NCI-H1694 treated with DMSO at 0.1 percent for 48 hours (cell line): Measurements from ENCODE around the gene PLD4.
"Not testable (repeated sequence)": the region's sequence is repeated elsewhere in the genome, so short reads cannot be mapped to it uniquely, and the experiment has no call there.

Experiments
- DNase-seq: peaks from one replicate; lab custom pipeline; 2025; lab: John Stamatoyannopoulos, UW

Gene PLD4

DNA sequence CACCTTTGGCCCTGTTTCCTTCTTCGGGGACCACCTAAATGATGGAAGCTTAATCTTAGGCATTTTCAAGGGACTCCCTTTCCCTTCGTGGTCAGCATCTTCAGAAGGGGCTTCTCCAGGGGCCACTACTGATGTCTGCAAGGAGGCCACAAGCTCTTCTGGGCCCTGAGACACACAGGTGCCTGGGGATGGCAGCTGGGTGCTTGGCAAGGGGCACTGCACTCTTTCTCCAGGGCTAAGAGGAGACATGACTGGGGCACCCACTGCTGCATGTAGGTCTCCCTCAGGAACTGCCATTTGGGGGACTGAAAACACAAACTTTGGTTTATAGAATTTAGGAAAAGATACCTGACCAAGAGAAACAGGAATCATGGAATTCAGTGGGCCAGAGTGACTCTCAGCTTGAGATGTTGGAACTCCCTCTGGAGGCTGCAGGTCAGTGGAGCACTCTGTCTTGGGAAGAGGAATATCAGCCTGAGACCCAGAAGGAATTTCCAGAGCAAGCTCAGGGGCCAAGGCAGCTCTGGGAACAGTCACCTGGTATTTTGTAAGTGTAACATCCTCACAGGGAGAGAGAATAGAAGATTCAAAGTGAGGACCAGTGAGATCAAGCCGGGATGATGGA, 16.0 kb downstream of the PLD4 start:
- no peak for DNase-seq

DNA sequence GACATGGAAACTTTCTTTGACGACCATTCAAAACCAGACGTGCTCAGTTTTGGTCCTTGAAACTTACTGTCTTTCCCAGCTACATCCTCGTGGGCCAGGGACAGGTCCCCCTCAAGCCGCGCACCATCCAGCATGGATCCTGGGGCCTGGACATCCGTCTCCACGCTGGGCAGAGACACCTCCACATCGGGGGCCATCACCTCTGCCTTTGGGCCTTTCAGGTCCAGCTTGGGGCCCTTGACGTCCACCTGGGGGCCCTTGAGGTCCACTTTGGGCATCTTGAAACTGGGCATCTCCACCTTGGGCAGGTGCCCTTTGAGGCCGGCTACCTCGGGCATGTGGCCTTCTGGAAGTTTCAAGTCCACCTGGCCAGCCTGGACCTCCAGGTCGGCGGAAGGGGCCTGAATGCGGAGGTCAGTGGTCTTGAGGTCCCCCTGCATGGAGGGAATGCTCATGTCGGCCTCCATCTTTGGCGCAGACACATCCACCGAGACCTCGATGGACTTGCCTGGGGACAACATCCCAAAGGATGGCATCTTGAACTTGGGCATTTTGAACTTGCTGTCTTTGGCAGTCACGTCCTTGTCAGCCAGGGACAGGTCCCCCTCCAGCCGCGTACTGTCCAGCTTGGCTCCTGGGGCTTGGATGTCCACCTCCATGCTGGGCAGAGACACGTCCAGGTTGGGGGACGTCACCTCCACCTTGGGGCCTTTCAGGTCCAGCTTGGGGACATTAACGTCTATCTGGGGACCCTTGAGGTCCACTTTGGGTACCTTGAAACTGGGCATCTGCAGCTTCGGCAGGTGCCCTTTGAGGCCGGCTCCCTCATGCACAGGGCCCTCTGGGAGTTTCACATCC, 17.1 kb downstream of the PLD4 start:
- DNase-seq: no peak

DNA sequence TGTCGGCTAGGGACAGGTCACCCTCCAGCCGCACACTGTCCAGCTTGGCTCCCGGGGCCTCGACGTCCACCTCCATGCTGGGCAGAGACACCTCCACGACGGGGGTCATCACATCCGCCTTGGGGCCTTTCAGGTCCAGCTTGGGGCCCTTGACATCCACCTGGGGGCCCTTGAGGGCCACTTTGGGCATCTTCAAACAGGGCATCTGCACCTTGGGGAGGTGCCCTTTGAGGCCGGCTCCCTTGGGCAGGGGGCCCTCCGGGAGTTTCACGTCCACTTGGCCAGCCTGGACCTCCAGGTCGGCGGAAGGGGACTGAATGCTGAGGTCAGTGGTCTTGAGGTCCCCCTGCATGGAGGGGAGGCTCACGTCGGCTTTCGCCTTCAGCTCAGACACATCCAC, 17.9 kb downstream of the PLD4 start:
- DNase-seq: no peak

- not testable (repeated sequence) for DNase-seq
Observed at GRCh38 chr14:104943216-104944015, 18.7 kb downstream of the PLD4 start.

GRCh38 chr14:104944016-104944308, 19.3 kb downstream of the PLD4 start:
- DNase-seq: not testable (repeated sequence)

DNA sequence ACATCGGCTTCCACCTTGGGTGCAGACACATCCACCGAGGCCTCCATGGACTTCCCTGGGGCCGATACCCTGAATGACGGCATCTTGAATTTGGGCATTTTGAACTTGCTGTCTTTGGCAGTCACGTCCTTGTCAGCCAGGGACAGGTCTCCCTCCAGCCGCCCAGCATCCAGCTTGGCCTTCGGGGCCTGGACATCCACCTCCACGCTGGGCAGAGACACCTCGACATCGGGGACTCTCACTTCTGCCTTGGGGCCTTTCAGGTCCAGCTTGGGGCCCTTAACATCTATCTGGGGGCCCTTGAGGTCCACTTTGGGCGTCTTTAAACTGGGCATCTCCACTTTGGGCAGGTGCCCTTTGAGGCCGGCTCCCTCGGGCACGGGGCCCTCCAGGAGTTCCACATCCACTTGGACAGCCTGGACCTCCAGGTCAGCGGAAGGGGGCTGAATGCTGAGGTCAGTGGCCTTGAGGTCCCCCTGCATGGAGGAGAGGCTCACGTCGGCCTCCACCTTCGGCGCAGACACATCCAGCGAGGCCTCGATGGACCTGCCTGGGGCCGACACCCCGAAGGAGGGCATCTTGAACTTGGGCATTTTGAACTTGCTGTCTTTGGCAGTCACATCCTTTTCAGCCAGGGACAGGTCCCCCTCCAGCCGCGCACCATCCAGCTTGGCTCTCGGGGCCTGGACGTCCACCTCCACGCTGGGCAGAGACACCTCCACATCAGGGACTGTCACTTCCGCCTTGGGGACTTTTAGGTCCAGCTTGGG, 19.9 kb downstream of the PLD4 start:
- not testable (repeated sequence) for DNase-seq

DNA sequence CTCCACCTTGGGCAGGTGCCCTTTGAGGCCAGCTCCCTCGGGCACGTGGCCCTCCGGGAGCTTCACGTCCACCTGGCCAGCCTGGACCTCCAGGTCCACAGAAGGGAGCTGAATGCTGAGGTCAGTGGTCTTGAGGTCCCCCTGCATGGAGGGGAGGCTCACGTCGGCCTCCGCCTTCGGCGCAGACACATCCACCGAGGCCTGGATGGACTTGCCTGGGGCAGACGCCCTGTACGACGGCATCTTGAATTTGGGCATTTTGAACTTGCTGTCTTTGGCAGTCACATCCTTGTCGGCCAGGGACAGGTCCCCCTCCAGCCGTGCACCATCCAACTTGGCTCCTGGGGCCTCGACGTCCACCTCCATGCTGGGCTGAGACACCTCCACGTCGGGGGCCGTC, 20.6 kb downstream of the PLD4 start:
- not testable (repeated sequence) for DNase-seq

DNA sequence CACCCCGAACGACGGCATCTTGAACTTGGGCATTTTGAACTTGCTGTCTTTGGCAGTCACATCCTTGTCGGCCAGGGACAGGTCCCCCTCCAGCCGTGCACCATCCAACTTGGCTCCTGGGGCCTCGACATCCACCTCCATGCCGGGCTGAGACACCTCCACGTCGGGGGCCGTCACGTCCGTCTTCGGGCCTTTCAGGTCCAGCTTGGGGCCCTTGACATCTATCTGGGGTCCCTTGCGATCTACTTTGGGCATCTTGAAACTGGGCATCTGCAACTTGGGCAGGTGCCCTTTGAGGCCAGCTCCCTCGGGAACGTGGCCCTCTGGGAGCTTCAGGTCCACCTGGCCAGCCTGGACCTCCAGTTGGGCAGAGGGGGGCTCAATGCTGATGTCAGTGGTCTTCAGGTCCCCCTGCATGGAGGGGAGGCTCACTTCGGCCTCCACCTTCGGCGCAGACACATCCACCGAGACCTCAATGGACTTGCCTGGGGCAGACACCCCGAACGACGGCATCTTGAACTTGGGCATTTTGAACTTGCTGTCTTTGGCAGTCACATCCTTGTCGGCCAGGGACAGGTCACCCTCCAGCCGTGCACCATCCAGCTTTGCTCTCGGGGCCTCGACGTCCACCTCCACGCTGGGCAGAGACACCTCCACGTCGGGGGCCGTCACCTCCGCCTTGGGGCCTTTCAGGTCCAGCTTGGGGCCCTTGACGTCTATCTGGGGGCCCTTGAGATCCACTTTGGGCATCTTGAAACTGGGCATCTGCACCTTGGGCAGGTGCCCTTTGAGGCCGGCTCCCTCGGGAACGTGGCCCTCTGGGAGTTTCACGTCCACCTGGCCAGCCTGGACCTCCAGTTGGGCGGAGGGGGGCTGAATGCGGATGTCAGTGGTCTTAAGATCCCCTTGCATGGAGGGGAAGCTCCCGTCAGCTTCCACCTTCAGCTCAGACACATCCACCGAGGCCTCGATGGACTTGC, 21.6 kb downstream of the PLD4 start:
- not testable (repeated sequence) for DNase-seq

DNA sequence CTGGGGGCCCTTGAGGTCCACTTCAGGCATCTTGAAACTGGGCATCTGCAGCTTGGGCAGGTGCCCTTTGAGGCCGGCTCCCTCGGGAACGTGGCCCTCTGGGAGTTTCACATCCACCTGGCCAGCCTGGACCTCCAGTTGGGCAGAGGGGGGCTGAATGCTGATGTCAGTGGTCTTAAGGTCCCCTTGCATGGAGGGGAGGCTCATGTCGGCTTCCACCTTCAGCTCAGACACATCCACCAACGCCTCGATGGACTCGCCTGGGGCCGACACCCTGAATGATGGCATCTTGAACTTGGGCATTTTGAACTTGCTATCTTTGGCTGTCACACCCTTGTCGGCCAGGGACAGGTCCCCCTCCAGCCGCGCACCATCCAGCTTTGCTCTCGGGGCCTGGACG, 22.5 kb downstream of the PLD4 start:
- DNase-seq: not testable (repeated sequence)

GRCh38 chr14:104947881-104948735, 23.4 kb downstream of the PLD4 start:
- not testable (repeated sequence) for DNase-seq

DNA sequence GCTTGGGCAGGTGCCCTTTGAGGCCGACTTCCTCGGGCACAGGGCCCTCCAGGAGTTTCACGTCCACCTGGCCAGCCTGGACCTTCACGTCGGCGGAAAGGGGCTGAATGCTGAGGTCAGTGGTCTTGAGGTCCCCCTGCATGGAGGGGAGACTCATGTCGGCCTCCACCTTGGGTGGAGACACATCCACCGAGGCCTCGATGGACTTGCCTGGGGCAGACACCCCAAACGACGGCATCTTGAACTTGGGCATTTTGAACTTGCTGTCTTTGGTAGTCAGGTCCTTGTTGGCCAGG, 24.0 kb downstream of the PLD4 start:
- DNase-seq: no peak

DNA sequence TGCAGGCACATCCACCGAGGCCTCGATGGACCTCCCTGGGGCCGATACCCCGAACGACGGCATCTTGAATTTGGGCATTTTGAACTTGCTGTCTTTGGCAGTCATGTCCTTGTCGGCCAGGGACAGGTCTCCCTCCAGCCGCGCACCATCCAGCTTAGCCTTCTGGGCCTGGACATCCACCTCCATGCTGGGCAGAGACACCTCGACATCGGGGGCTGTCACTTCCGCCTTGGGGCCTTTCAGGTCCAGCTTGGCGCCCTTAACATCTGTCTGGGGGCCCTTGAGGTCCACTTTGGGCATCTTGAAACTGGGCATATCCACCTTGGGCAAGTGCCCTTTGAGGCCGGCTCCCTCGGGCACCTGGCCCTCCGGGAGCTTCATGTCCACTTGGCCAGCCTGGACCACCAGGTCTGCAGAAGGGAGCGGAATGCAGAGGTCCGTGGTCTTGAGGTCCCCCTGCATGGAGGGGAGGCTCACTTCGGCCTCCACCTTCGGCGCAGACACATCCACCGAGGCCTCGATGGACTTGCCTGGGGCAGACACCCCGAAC, 24.8 kb downstream of the PLD4 start:
- not testable (repeated sequence) for DNase-seq

DNA sequence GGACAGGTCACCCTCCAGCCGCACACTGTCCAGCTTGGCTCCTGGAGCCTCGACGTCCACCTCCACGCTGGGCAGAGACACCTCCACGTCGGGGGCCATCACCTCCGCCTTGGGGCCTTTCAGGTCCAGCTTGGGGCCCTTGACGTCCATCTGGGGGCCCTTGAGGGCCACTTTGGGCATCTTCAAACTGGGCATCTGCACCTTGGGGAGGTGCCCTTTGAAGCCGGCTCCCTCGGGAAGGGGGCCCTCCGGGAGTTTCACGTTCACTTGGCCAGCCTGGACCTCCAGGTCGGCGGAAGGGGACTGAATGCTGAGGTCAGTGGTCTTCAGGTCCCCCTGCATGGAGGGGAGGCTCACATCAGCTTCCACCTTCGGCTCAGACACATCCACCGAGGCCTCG, 25.3 kb downstream of the PLD4 start:
- no peak for DNase-seq

GRCh38 chr14:104950701-104951100, 26.0 kb downstream of the PLD4 start:
- DNase-seq: not testable (repeated sequence)

GRCh38 chr14:104951863-104952657, 27.4 kb downstream of the PLD4 start:
- DNase-seq: not testable (repeated sequence)

DNA sequence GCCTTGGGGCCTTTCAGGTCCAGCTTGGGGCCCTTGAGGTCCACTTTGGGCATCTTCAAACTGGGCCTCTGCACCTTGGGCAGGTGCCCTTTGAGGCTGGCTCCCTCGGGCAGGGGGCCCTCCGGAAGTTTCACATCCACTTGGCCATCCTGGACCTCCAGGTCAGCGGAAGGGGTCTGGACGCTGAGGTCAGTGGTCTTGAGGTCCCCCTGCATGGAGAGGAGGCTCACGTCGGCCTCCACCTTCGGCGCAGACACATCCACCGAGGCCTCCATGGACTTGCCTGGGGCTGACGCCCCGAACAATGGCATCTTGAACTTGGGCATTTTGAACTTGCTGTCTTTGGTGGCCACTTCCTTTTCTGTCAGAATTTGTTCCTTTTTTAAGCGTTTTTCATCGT, 28.4 kb downstream of the PLD4 start:
- DNase-seq: no peak

DNA sequence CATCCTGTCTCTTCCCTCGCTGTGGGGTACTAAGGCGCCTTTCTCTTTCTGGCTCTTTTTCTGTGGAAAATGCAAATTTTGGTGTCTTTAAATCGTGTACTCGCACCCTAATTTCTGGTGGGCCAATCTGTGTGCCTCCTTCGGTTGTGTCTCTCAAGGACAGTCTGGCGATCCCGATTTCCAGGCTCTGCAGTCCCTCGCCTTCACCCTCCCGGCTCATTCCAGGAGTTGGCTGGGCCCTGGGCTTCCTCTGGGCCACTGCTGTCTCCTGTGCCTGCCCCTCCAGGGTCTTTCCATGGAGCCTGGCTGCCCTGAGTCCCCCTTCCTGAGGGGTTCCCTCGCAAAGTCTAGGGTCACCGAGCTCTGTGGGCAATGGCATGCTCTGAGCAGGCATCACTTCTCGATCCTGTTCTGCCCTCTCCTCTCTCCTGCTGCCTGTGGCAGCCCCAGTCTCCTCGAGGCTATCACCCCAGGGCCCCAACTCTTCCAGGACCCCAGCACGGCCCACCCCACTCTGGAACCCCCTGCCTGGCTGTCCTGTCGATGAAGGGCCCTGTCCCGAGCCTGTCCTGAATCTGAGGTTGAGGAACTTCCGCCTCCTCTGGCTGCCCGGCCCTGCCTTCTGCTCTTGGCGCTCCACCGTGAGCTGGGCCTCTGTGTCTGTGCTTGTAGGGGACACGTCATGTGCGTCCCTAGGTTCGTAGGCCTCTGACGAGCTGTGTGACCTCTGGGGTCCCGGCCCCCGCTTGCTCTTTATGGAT, 29.4 kb downstream of the PLD4 start:
- no peak for DNase-seq

DNA sequence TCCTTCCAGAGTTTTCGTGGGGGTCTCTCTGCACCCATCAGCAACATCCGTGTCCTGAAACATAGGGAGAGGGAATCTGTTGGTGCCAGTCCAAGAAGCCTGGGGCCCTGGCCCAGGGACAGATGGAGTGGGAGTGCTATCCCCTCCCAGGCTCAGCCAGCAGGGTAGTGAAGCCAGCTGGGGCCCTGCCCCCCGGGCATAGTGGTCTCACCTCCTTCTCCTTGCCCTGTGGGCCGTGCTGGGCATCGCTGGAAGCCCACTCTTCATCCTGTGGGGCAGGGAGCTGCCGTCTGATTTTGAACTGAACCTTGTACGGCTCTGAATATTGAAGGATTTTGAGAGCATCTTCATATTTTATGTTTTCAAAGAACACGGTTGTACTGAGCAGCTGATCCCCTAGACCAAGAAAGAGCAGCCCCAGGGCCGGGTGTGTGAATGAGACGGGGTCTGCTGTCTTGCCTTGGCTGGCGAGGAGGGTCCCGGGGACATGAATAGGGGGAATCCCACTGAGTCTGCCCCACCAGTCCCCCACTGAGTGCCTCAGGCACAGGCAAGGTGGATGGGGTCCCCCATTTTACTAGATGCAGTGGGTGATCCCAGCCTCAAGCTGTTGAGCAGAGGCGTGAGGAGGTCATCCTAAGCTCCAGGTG, 30.2 kb downstream of the PLD4 start:
- DNase-seq: no peak
